T-helper 2 cell (primary cell): Measurements from ENCODE around the gene SGPP2.

Experiments used
- DNase-seq, 5 experiments: peaks; one replicate each; pipeline versions ENCODE4 v3.0.0 to v3.0.0-alpha.2; 2012 to 2022

Gene SGPP2

DNA sequence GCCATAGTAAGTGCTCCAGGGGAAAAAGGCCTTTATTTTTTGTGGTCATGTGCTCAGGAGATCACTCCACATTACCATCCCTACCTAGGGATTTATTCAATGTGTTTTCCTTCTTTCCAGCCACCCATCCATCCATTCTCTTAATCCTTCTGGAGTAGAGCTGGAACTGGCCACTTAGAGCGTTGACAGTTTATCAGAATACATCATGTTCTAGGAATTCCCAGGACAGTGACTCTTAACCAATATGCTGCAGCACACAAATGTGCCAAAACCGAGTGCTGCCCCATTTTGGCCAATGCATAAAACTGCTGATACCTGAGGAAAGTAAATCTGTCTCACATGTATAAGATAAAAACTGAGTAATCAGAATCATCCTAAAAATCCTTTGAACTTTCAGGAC, 167.8 kb downstream of the SGPP2 start:
- DNase-seq, result no peak

DNA sequence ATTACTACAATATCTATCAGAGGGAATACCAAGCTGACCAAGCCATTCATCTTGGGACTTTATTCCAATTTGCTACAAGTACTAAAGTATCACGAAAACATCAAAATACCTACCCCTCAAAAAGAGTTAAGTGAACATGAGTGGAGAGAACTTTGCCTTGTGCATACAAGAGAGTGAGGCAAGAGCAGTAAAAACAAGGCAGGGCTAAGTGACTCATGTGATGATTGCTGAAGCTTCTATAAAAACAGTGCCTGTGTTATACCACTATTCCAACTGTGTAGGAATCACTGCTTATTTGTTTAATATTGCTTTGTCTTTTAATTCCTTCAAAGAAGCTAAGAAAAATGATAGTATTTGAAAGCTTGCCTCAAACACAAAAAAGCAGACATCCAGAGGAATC, 170.3 kb downstream of the SGPP2 start:
- no peak for DNase-seq

DNA sequence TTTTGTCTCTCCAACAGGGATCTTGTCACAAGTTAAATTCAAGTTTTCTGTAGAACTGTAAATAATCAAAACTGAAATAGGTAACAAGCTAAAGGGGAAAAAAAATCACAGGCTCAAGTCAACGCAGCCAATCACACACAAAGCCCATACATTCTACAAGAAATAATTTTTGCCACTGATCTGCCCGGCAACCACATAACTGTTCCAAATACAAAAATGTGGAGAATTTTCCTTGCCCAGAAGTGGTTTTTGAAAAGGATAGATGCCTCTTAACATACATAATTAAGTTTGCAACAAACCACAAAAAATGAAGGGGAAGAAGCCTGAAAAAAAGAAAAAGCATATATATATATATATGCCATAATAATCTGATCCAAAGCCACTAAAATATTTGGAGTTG, 171.2 kb downstream of the SGPP2 start:
- no peak for DNase-seq

DNA sequence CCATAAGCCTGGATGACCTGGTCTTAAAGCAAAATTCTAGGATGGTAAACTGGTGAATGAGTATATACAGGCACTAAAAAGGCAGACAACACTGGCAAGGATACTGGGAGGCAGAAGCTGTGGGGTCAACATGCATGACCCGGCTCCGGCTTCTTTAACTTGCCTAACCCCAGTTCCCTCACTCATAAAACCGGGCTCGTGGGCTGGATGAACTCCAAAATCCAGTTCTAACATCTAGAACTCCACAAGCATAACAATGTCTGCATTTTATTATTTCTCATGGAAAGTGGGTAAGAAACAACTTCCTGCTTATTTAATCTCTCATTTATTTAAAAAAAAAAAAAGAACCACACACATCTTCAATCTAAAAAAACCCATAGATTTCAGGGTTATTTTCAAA, 174.3 kb downstream of the SGPP2 start:
- DNase-seq, result no peak

DNA sequence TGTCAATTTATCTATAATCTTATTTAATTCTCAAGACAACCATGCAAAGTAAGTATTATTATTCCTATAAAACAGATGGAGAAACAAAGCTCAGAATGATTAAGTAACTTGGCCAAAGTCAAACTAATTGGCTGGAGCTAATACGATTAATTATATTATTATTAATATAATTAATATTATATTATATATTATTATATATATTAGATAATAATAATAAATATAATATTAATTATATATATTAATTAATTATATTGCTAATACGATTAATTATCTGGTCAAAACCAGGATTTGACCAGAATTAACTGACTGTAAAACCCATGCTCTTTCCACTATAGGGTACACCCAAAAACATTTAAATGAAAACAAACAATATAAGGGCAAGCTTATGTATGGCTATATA, 179.2 kb downstream of the SGPP2 start:
- no peak for DNase-seq

DNA sequence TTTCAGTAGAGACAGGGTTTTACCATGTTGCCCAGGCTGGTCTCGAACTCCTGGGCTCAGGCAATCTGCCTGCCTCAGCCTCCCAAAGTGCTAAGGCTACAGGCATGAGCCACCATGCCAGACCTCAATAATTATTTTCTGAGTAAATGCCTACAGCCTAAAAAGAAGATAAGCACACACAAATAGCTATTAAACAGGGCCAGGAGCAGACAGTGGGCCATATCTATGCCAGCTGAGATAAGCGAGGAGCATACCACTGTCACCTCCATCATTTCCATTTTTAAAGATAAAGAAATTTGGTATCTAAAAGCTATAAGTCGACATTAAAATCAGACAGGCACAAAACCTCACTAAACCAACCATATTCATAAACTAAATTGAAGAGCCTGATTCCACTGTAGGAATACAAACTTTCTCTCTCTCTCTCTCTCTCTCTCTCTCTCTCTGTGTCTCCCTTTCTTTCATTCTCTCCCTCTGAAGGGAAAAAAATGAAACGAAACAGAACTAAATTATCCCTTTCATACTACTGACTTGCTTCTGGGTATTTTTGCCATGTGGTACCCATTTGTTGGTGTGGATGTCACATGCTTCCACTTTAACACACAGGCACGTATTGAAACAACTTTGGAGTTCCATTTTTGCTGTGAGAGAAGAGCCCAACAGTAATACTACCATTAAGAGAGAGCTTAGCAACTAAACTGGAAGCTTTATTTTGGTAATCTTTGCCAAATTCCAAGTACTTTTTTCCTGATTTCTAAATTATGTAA, 180.6 kb downstream of the SGPP2 start:
- no peak for DNase-seq

DNA sequence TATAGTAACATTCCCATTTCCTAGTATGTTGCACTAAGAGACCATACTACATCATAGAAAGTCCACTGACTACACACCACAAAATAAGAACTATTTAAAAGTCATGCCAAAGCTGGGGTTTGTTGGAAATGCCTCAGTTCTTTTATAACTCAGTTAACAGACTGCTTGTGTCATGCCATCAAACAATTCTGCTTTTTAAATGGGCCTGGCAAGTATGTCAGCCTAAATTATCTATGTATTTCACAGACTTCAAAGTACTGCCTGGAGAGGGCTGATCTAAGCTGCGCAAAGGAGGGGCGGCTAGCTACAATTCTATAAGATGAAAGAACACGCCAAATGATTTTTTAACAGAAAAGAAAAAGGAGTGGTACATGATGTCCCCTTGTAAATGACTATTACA, 182.0 kb downstream of the SGPP2 start:
- DNase-seq, result no peak

DNA sequence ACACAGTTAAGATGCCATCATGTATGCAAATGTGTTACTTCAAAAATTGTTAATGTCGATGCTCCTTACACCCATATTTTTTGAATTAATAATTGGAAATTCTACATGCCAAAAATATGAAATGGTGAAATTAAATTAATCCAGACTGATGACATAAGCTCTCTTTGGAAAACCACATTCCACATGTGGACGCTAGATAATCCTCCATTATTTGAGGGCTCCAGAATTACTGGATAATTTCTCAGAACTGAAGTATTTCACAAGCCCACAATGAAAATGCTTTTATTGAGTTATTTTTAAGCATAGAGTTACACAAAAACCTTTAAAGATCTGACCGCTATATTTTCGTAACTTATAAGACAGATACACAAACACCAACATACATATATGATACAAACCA, 183.7 kb downstream of the SGPP2 start:
- DNase-seq, result no peak

DNA sequence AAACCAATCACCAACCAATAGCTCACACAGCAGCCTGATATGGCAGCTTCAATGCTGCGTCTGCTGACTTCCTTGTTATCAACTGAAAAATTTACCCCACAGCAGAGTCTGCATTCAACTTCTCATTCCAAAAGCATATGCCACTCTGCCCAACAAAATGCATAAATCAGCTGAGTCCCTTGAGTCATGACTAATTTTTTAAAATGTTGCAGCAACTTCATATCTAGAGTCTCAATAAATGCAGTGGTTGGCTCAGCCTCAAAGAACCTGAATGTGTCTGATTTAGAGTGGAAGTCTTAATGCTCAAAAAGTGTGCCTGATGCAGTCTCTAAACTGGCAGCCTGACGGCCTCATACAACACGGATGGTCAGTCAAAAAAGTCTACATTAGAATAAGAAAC, 185.0 kb downstream of the SGPP2 start:
- no peak for DNase-seq
